ENCODE measurements around the gene KANSL2. TPM values are rescaled to one million over a fixed set of nuclear protein-coding genes. Genes with fewer than 3 reads are reported as not detected.
"Not testable (repeated sequence)": the region's sequence is repeated elsewhere in the genome, so short reads cannot be mapped to it uniquely, and the experiment has no call there.

The KANSL2 gene
- polyA plus RNA-seq, 1 donor from 2014 or later: 116 TPM

DNA sequence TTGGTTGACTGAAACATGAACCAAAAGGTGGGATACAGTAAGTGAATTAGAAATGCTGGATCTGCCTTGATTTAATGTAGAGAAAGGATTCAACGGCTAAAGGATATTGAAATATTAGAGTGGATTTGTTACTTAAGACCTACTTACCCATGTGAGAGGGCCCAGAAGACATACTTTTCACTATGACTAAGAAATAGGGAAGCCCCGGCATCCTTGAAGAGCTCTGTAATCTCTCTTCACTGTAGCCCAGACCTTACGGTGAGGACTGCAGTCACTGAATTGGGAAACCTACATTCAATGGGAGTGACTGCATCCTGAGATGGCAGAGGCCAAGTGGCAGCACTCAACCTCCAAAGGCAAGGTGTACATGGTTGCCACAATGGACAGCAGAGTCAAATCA is 52.5 kb downstream of the KANSL2 start:
- H3K27me3 ChIP-seq (ENCODE audit: insufficient read depth, low read depth, low read length): no peaks in the 10 kb centered on the region
- H3K79me2 ChIP-seq (replicated peaks; ENCODE audit: insufficient read depth, low read length): no peaks in the 10 kb centered on the region
- no peak overlapping the region for H3K27ac ChIP-seq (ENCODE audit: low read length)
- no peaks in the 10 kb centered on the region for H3K36me3 ChIP-seq (ENCODE audit: insufficient read depth, low read length)
- H3K9me3 ChIP-seq (ENCODE audit: low read length): no peaks in the 10 kb centered on the region
- TF ChIP-seq, protein P1, sequence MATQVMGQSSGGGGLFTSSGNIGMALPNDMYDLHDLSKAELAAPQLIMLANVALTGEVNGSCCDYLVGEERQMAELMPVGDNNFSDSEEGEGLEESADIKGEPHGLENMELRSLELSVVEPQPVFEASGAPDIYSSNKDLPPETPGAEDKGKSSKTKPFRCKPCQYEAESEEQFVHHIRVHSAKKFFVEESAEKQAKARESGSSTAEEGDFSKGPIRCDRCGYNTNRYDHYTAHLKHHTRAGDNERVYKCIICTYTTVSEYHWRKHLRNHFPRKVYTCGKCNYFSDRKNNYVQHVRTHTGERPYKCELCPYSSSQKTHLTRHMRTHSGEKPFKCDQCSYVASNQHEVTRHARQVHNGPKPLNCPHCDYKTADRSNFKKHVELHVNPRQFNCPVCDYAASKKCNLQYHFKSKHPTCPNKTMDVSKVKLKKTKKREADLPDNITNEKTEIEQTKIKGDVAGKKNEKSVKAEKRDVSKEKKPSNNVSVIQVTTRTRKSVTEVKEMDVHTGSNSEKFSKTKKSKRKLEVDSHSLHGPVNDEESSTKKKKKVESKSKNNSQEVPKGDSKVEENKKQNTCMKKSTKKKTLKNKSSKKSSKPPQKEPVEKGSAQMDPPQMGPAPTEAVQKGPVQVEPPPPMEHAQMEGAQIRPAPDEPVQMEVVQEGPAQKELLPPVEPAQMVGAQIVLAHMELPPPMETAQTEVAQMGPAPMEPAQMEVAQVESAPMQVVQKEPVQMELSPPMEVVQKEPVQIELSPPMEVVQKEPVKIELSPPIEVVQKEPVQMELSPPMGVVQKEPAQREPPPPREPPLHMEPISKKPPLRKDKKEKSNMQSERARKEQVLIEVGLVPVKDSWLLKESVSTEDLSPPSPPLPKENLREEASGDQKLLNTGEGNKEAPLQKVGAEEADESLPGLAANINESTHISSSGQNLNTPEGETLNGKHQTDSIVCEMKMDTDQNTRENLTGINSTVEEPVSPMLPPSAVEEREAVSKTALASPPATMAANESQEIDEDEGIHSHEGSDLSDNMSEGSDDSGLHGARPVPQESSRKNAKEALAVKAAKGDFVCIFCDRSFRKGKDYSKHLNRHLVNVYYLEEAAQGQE (IDR thresholded peaks at IDR 0.05; ENCODE audit: borderline replicate concordance): no peak
- TF ChIP-seq MXI1 (conservative IDR thresholded peaks at IDR 0.05; ENCODE audit: poor library complexity, severe bottlenecking) (no peak), EP300 (conservative IDR thresholded peaks at IDR 0.05; ENCODE audit: poor library complexity, severe bottlenecking) (no peak), TAF1 (IDR thresholded peaks at IDR 0.05; ENCODE audit: low read depth) (no peak), RAD21 (conservative IDR thresholded peaks at IDR 0.05) (no peak), SMC3 (conservative IDR thresholded peaks at IDR 0.05; ENCODE audit: poor library complexity) (no peak), POLR2AphosphoS5 (IDR thresholded peaks at IDR 0.05) (no peak), EZH2 (IDR thresholded peaks at IDR 0.05; ENCODE audit: borderline replicate concordance, insufficient read depth, low read length, poor library complexity, severe bottlenecking) (no peak)
- TF ChIP-seq, protein P2, sequence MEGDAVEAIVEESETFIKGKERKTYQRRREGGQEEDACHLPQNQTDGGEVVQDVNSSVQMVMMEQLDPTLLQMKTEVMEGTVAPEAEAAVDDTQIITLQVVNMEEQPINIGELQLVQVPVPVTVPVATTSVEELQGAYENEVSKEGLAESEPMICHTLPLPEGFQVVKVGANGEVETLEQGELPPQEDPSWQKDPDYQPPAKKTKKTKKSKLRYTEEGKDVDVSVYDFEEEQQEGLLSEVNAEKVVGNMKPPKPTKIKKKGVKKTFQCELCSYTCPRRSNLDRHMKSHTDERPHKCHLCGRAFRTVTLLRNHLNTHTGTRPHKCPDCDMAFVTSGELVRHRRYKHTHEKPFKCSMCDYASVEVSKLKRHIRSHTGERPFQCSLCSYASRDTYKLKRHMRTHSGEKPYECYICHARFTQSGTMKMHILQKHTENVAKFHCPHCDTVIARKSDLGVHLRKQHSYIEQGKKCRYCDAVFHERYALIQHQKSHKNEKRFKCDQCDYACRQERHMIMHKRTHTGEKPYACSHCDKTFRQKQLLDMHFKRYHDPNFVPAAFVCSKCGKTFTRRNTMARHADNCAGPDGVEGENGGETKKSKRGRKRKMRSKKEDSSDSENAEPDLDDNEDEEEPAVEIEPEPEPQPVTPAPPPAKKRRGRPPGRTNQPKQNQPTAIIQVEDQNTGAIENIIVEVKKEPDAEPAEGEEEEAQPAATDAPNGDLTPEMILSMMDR (IDR thresholded peaks at IDR 0.05; ENCODE audit: poor library complexity, severe bottlenecking): no peak
- H3K4me2 ChIP-seq (ENCODE audit: low read length): no peak overlapping the region
- no peak overlapping the region for H2AFZ ChIP-seq (ENCODE audit: low read depth, low read length)
- H3K9me2 ChIP-seq (ENCODE audit: insufficient read depth, low read length): no peaks in the 10 kb centered on the region
- no peak overlapping the region for H3K9ac ChIP-seq (ENCODE audit: low read length)
- H3F3A ChIP-seq (ENCODE audit: insufficient read depth, low read length, poor library complexity, severe bottlenecking): no peaks in the 10 kb centered on the region
- H3K4me3 ChIP-seq (ENCODE audit: low read length): no peak overlapping the region
- no peaks in the 10 kb centered on the region for H4K20me1 ChIP-seq (ENCODE audit: insufficient read depth)

DNA sequence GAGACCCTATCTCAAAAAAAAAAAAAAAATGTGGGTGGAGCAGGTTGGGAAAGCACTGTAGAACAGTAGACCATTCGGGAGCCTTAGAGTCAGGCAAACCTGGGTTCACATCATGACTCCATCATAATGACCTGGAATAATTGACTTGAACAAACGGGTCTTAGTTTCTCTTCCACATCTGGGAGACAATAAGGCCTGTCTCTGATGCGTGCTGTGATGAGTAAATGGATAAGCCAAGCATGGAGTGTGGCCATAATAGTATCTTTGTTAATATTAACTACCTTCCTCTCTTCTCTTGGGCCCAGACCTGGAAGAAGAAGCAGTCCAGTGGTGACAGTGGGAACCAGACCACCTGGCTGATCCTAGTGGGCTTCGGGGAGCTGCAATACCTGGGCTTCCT is 54.5 kb downstream of the KANSL2 start:
- H3K27me3 ChIP-seq (ENCODE audit: insufficient read depth, low read depth, low read length): no peaks in the 10 kb centered on the region
- no peak overlapping the region for H3K27ac ChIP-seq (ENCODE audit: low read length)
- H3K9ac ChIP-seq (ENCODE audit: low read length): no peak overlapping the region
- no peaks in the 10 kb centered on the region for H4K20me1 ChIP-seq (ENCODE audit: insufficient read depth)
- no peak overlapping the region for H3K4me2 ChIP-seq (ENCODE audit: low read length)
- no peaks in the 10 kb centered on the region for H3K79me2 ChIP-seq (replicated peaks; ENCODE audit: insufficient read depth, low read length)
- H2AFZ ChIP-seq (ENCODE audit: low read depth, low read length): no peak overlapping the region
- no peak overlapping the region for H3K4me3 ChIP-seq (ENCODE audit: low read length)
- no peaks in the 10 kb centered on the region for H3K9me3 ChIP-seq (ENCODE audit: low read length)
- TF ChIP-seq MXI1 (conservative IDR thresholded peaks at IDR 0.05; ENCODE audit: poor library complexity, severe bottlenecking): no peak
- no peak for TF ChIP-seq EP300 (conservative IDR thresholded peaks at IDR 0.05; ENCODE audit: poor library complexity, severe bottlenecking)
- TF ChIP-seq, protein P2 (IDR thresholded peaks at IDR 0.05; ENCODE audit: poor library complexity, severe bottlenecking): no peak
- TF ChIP-seq SMC3 (conservative IDR thresholded peaks at IDR 0.05; ENCODE audit: poor library complexity): no peak
- TF ChIP-seq, protein P1 (IDR thresholded peaks at IDR 0.05; ENCODE audit: borderline replicate concordance): no peak
- TF ChIP-seq POLR2AphosphoS5 (IDR thresholded peaks at IDR 0.05): no peak
- TF ChIP-seq EZH2 (IDR thresholded peaks at IDR 0.05; ENCODE audit: borderline replicate concordance, insufficient read depth, low read length, poor library complexity, severe bottlenecking): no peak
- no peaks in the 10 kb centered on the region for H3K9me2 ChIP-seq (ENCODE audit: insufficient read depth, low read length)
- no peaks in the 10 kb centered on the region for H3K36me3 ChIP-seq (ENCODE audit: insufficient read depth, low read length)
- H3F3A ChIP-seq (ENCODE audit: insufficient read depth, low read length, poor library complexity, severe bottlenecking): no peaks in the 10 kb centered on the region

DNA sequence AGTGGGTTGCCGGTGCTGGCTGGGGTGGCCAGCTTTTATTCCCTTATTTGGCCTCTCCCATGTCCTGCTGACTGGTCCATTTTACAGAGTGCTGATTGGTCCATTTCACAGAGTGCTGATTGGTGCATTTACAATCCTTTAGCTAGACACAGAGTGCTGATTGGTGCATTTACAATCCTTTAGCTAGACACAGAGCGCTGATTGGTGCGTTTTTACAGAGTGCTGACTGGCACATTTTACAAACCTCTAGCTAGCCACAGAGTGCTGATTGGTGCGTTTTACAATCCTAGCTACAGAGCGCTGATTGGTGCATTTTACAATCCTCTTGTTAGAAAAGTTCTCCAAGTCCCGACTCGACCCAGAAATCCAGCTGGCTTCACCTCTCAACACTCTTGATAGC is 59.0 kb downstream of the KANSL2 start:
- not testable (repeated sequence) for H3K79me2 ChIP-seq (replicated peaks; ENCODE audit: insufficient read depth, low read length); H4K20me1 ChIP-seq (ENCODE audit: insufficient read depth); H2AFZ ChIP-seq (ENCODE audit: low read depth, low read length); H3K4me3 ChIP-seq (ENCODE audit: low read length); H3F3A ChIP-seq (ENCODE audit: insufficient read depth, low read length, poor library complexity, severe bottlenecking); H3K9ac ChIP-seq (ENCODE audit: low read length); H3K4me2 ChIP-seq (ENCODE audit: low read length); H3K36me3 ChIP-seq (ENCODE audit: insufficient read depth, low read length); H3K9me2 ChIP-seq (ENCODE audit: insufficient read depth, low read length); H3K27ac ChIP-seq (ENCODE audit: low read length); H3K9me3 ChIP-seq (ENCODE audit: low read length); H3K27me3 ChIP-seq (ENCODE audit: insufficient read depth, low read depth, low read length)
